ENCODE data around the gene ALAS1. TPM values are rescaled to one million over a fixed set of nuclear protein-coding genes. Genes with fewer than 3 reads are reported as not detected.

The ALAS1 gene
- total and polyA plus RNA-seq, 2 experiments from 2014 or later = 17.8 to 42.8 TPM

DNA sequence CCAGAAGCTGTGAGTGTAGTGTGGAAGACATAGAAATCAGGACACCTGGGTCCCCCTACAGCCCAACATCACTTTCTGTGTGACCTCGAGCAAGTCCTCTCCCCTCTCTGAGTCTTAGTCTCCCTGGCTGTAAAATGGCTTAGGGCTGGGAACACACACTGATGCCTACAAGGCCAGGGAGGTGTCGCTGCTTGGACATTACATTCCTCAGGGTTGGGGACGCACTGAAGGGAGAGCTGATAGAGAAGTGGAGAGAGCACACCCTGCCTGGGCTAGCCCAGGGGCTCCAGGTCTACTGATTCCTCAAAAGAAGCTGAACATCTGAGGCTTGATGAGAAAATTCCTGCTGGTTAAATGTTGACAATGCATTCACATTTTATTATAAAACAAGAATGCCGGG, 6.3 kb upstream of the ALAS1 start (continued):
- TF ChIP-seq, protein P1, sequence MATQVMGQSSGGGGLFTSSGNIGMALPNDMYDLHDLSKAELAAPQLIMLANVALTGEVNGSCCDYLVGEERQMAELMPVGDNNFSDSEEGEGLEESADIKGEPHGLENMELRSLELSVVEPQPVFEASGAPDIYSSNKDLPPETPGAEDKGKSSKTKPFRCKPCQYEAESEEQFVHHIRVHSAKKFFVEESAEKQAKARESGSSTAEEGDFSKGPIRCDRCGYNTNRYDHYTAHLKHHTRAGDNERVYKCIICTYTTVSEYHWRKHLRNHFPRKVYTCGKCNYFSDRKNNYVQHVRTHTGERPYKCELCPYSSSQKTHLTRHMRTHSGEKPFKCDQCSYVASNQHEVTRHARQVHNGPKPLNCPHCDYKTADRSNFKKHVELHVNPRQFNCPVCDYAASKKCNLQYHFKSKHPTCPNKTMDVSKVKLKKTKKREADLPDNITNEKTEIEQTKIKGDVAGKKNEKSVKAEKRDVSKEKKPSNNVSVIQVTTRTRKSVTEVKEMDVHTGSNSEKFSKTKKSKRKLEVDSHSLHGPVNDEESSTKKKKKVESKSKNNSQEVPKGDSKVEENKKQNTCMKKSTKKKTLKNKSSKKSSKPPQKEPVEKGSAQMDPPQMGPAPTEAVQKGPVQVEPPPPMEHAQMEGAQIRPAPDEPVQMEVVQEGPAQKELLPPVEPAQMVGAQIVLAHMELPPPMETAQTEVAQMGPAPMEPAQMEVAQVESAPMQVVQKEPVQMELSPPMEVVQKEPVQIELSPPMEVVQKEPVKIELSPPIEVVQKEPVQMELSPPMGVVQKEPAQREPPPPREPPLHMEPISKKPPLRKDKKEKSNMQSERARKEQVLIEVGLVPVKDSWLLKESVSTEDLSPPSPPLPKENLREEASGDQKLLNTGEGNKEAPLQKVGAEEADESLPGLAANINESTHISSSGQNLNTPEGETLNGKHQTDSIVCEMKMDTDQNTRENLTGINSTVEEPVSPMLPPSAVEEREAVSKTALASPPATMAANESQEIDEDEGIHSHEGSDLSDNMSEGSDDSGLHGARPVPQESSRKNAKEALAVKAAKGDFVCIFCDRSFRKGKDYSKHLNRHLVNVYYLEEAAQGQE (IDR thresholded peaks at IDR 0.05; ENCODE audit: unreplicated experiment) = no peak

DNA sequence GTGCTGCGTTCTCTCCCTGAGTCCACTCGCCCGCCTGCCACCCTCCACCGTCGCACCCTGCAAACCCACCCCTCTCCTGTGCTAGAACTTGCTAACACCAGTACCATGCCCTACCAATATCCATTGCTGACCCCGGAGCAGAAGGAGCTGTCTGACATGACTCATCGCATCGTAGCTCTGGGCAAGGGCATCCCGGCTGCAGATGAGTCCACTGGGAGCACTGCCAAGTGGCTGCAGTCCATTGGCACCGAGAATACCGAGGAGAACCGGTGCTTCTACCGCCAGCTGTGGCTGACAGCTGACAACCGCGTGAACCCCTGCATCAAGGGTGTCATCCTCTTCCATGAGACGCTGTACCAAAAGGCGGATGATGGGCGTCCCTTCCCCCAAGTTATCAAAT, 4.9 kb upstream of the ALAS1 start:
- Histone ChIP-seq H3K4me3 (no peak overlapping the region), H2AFZ (no peak overlapping the region), H3K27me3 (ENCODE audit: insufficient read depth) (no peaks in the 10 kb centered on the region), H3K4me2 (no peak overlapping the region), H3K9me2 (ENCODE audit: insufficient read depth) (no peaks in the 10 kb centered on the region), H3K4me1 (ENCODE audit: insufficient read depth) (peaks cover 5% of the 10 kb centered on the region; the same call in 1 of the 2 replicates), H3K79me2 (replicated peaks; ENCODE audit: insufficient read depth) (no peaks in the 10 kb centered on the region), H3K36me3 (ENCODE audit: insufficient read depth) (no peaks in the 10 kb centered on the region), H3K27ac (ENCODE audit: low read depth) (no peak overlapping the region), H4K20me1 (replicated peaks; ENCODE audit: insufficient read depth) (no peaks in the 10 kb centered on the region), H3F3A (replicated peaks; ENCODE audit: low read depth) (peaks cover 11% of the 10 kb centered on the region; the same call in 1 of the 2 replicates)
- no peaks in the 10 kb centered on the region for H3K9me3 Mint-ChIP-seq
- no peak overlapping the region for H3K27ac Mint-ChIP-seq
- H3K4me3 Mint-ChIP-seq = no peak overlapping the region
- ATAC-seq (no peak), DNase-seq (ENCODE audit: low spot score) (no peak)
- H3K27me3 Mint-ChIP-seq (ENCODE audit: insufficient read depth, low read depth, poor library complexity) = peaks cover 24% of the 10 kb centered on the region
- H3K36me3 Mint-ChIP-seq (ENCODE audit: low read depth) = no peaks in the 10 kb centered on the region
- peaks cover 10% of the 10 kb centered on the region for H3K4me1 Mint-ChIP-seq
- TF ChIP-seq EZH2phosphoT487 (IDR thresholded peaks at IDR 0.05; ENCODE audit: unreplicated experiment) = no peak
- TF ChIP-seq EZH2 (IDR thresholded peaks at IDR 0.05; ENCODE audit: low read depth, unreplicated experiment) = no peak
- TF ChIP-seq, protein P1 (IDR thresholded peaks at IDR 0.05; ENCODE audit: unreplicated experiment) = no peak
- no peak for TF ChIP-seq CREB1 (CRISPR knock-in tag; IDR thresholded peaks at IDR 0.05; ENCODE audit: low read depth)
- no peak for TF ChIP-seq JUNB (IDR thresholded peaks at IDR 0.05; ENCODE audit: unreplicated experiment)
- TF ChIP-seq ZNF331 (CRISPR knock-in tag; IDR thresholded peaks at IDR 0.05; ENCODE audit: low read depth) = no peak
- TF ChIP-seq, protein P2, sequence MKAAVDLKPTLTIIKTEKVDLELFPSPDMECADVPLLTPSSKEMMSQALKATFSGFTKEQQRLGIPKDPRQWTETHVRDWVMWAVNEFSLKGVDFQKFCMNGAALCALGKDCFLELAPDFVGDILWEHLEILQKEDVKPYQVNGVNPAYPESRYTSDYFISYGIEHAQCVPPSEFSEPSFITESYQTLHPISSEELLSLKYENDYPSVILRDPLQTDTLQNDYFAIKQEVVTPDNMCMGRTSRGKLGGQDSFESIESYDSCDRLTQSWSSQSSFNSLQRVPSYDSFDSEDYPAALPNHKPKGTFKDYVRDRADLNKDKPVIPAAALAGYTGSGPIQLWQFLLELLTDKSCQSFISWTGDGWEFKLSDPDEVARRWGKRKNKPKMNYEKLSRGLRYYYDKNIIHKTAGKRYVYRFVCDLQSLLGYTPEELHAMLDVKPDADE (IDR thresholded peaks at IDR 0.05) = no peak
- TF ChIP-seq ZNF114 (CRISPR knock-in tag; IDR thresholded peaks at IDR 0.05) = no peak
- no peak for TF ChIP-seq POLR2AphosphoS5 (IDR thresholded peaks at IDR 0.05; ENCODE audit: low read depth)
- no peak for TF ChIP-seq STAT1 (IDR thresholded peaks at IDR 0.05; ENCODE audit: unreplicated experiment)
- TF ChIP-seq NANOG (IDR thresholded peaks at IDR 0.05; ENCODE audit: borderline replicate concordance) = no peak
- TF ChIP-seq, protein P3, sequence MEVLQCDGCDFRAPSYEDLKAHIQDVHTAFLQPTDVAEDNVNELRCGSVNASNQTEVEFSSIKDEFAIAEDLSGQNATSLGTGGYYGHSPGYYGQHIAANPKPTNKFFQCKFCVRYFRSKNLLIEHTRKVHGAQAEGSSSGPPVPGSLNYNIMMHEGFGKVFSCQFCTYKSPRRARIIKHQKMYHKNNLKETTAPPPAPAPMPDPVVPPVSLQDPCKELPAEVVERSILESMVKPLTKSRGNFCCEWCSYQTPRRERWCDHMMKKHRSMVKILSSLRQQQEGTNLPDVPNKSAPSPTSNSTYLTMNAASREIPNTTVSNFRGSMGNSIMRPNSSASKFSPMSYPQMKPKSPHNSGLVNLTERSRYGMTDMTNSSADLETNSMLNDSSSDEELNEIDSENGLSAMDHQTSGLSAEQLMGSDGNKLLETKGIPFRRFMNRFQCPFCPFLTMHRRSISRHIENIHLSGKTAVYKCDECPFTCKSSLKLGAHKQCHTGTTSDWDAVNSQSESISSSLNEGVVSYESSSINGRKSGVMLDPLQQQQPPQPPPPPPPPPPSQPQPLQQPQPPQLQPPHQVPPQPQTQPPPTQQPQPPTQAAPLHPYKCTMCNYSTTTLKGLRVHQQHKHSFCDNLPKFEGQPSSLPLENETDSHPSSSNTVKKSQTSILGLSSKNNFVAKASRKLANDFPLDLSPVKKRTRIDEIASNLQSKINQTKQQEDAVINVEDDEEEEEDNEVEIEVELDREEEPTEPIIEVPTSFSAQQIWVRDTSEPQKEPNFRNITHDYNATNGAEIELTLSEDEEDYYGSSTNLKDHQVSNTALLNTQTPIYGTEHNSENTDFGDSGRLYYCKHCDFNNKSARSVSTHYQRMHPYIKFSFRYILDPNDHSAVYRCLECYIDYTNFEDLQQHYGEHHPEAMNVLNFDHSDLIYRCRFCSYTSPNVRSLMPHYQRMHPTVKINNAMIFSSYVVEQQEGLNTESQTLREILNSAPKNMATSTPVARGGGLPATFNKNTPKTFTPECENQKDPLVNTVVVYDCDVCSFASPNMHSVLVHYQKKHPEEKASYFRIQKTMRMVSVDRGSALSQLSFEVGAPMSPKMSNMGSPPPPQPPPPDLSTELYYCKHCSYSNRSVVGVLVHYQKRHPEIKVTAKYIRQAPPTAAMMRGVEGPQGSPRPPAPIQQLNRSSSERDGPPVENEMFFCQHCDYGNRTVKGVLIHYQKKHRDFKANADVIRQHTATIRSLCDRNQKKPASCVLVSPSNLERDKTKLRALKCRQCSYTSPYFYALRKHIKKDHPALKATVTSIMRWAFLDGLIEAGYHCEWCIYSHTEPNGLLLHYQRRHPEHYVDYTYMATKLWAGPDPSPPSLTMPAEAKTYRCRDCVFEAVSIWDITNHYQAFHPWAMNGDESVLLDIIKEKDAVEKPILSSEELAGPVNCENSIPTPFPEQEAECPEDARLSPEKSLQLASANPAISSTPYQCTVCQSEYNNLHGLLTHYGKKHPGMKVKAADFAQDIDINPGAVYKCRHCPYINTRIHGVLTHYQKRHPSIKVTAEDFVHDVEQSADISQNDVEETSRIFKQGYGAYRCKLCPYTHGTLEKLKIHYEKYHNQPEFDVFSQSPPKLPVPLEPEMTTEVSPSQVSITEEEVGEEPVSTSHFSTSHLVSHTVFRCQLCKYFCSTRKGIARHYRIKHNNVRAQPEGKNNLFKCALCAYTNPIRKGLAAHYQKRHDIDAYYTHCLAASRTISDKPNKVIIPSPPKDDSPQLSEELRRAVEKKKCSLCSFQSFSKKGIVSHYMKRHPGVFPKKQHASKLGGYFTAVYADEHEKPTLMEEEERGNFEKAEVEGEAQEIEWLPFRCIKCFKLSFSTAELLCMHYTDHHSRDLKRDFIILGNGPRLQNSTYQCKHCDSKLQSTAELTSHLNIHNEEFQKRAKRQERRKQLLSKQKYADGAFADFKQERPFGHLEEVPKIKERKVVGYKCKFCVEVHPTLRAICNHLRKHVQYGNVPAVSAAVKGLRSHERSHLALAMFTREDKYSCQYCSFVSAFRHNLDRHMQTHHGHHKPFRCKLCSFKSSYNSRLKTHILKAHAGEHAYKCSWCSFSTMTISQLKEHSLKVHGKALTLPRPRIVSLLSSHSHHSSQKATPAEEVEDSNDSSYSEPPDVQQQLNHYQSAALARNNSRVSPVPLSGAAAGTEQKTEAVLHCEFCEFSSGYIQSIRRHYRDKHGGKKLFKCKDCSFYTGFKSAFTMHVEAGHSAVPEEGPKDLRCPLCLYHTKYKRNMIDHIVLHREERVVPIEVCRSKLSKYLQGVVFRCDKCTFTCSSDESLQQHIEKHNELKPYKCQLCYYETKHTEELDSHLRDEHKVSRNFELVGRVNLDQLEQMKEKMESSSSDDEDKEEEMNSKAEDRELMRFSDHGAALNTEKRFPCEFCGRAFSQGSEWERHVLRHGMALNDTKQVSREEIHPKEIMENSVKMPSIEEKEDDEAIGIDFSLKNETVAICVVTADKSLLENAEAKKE (CRISPR knock-in tag; IDR thresholded peaks at IDR 0.05) = no peak

Measured in GM23338 (cell line).